Neural crest cell (in vitro differentiated cells): Measurements from ENCODE around the gene GDPD5. TPM values are rescaled to one million over a fixed set of nuclear protein-coding genes. Genes with fewer than 3 reads are reported as not detected.

Experiments used
- DNase-seq: peaks from one replicate; pipeline ENCODE4 v3.0.0; 2021; ENCODE audit warnings: low read depth, mixed read lengths, low spot score
- H3K27ac Mint-ChIP-seq: one replicate; pipeline ENCODE4 v1.8.0; 2021; ENCODE audit warnings: mild to moderate bottlenecking, mixed read lengths; ENCODE audit not compliant: unreplicated experiment
- H3K27me3 Mint-ChIP-seq: 2 replicates; pipeline ENCODE4 v1.8.0; 2021; ENCODE audit warnings: low read depth, mild to moderate bottlenecking, mixed read lengths
- H3K36me3 Mint-ChIP-seq: 2 replicates; pipeline ENCODE4 v1.8.0; 2021; ENCODE audit warnings: low read depth, mild to moderate bottlenecking, mixed read lengths
- H3K4me1 Mint-ChIP-seq: 2 replicates; pipeline ENCODE4 v1.8.0; 2021; ENCODE audit warnings: mixed read lengths
- H3K4me3 Mint-ChIP-seq: one replicate; pipeline ENCODE4 v1.8.0; 2021; ENCODE audit warnings: mild to moderate bottlenecking, mixed read lengths
- H3K9me3 Mint-ChIP-seq: 2 replicates; pipeline ENCODE4 v1.8.0; 2021; ENCODE audit warnings: mixed read lengths
- total RNA-seq: library from RNA; stranded (reverse); gene quantifications from 2 replicates; pipeline ENCODE4 v1.2.1, GENCODE V29; 2021
- TF ChIP-seq, protein P1 (sequence below): fragments of 200-600 bp; sonication (generic); conservative IDR thresholded peaks from 2 replicates; pipeline ENCODE4 v1.5.0; 2021; ENCODE audit warnings: antibody characterized with exemption, mild to moderate bottlenecking

GDPD5 gene
- total RNA-seq, 1 donor from 2014 or later, result 13.3 TPM

DNA sequence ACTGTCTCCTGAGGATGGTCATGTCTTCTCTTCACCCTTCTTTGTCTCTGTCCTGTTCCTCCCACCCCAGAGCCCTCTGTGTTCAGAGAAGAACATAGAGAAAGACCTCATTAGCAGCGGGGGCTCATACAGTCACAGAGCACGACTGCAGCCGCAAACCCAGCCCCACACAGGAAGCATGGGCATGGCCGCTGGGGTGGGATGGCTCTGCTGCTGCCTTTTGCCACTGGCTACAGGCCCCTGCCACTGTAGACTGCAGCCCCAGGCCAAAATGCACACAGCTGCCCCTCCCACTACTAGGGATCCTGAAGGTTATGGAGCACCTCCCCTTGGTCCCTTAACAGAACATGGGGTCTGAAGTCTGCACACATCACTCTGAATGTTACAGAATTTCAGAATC, 57.9 kb downstream of the GDPD5 start:
- no peaks in the 10 kb centered on the region for H3K9me3 Mint-ChIP-seq
- H3K36me3 Mint-ChIP-seq, result no peaks in the 10 kb centered on the region
- DNase-seq, result no peak
- TF ChIP-seq, protein P1, sequence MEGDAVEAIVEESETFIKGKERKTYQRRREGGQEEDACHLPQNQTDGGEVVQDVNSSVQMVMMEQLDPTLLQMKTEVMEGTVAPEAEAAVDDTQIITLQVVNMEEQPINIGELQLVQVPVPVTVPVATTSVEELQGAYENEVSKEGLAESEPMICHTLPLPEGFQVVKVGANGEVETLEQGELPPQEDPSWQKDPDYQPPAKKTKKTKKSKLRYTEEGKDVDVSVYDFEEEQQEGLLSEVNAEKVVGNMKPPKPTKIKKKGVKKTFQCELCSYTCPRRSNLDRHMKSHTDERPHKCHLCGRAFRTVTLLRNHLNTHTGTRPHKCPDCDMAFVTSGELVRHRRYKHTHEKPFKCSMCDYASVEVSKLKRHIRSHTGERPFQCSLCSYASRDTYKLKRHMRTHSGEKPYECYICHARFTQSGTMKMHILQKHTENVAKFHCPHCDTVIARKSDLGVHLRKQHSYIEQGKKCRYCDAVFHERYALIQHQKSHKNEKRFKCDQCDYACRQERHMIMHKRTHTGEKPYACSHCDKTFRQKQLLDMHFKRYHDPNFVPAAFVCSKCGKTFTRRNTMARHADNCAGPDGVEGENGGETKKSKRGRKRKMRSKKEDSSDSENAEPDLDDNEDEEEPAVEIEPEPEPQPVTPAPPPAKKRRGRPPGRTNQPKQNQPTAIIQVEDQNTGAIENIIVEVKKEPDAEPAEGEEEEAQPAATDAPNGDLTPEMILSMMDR, result no peak
- no peak overlapping the region for H3K4me3 Mint-ChIP-seq
- H3K27me3 Mint-ChIP-seq, result no peaks in the 10 kb centered on the region
- peaks cover 67% of the 10 kb centered on the region for H3K4me1 Mint-ChIP-seq
- peak overlapping the region; percentile 70 for H3K27ac Mint-ChIP-seq

DNA sequence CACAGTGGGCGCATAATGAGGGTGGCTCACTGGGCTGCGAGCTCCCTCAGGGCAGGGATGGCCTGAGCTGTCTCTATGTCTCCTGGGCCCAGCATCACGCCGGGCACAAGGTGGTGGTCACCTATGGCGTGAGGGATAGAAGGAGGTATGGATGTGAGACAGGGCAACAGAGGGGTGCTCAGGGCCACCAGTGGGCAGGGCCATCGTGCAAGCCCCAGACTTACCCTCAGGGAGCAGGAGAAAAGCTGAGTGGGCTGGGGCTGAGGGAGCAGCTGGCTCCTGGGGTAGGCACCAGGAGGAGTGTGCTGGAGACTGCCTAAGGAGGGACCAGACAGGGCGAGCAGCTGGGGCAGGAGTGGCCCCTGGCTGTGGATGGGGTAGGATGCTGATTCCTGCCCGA, 58.4 kb downstream of the GDPD5 start:
- TF ChIP-seq, protein P1, result no peak
- Mint-ChIP-seq H3K4me3 (no peak overlapping the region), H3K36me3 (no peaks in the 10 kb centered on the region), H3K9me3 (no peaks in the 10 kb centered on the region), H3K27ac (peak overlapping the region; percentile 95), H3K27me3 (no peaks in the 10 kb centered on the region), H3K4me1 (peaks cover 70% of the 10 kb centered on the region)
- DNase-seq, result no peak

DNA sequence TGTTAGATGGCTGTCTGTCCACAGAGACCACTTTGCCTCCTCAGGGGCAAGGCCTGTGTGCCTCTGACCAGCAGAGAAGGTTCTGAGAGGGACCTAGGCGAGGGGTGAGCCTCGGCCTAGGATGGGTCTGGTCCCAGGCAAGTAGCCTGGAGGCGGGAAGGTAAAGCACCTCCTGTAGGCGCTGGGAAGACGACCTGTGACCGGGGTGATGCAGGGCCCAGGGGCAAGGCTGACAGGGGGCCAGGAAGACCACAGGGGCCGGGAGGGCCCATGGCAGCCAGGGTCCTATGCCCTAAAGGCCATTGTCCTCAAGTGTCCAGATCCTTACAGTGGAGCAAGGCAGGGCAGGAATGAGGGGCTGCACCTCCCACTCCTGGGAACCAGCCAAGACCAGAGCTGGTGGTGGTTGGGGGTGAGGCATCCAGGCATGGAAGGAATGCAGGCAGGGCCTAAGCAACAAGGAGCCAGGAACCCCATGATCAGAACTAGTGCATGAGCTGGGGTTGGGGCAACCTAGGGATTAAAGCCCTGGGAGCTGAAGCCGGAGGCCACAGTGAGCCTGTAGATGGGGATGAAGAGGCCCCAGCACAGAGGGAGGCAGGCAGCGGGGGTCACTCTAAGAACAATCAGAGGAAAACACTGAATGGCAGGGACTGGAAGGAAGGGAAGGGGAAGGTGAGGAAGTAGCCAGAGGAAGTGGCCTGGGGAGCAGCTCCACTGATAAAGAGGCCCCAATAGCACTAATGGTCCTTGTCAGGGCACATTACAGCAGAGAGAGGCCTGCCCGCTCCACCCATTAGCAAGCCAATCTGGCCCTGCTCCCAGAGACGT, 59.8 kb downstream of the GDPD5 start:
- H3K9me3 Mint-ChIP-seq, result no peaks in the 10 kb centered on the region
- TF ChIP-seq, protein P1, result no peak
- no peak for DNase-seq
- H3K36me3 Mint-ChIP-seq, result no peaks in the 10 kb centered on the region
- H3K27me3 Mint-ChIP-seq, result no peaks in the 10 kb centered on the region
- no peak overlapping the region for H3K27ac Mint-ChIP-seq
- H3K4me3 Mint-ChIP-seq, result no peak overlapping the region
- peaks cover 65% of the 10 kb centered on the region for H3K4me1 Mint-ChIP-seq

DNA sequence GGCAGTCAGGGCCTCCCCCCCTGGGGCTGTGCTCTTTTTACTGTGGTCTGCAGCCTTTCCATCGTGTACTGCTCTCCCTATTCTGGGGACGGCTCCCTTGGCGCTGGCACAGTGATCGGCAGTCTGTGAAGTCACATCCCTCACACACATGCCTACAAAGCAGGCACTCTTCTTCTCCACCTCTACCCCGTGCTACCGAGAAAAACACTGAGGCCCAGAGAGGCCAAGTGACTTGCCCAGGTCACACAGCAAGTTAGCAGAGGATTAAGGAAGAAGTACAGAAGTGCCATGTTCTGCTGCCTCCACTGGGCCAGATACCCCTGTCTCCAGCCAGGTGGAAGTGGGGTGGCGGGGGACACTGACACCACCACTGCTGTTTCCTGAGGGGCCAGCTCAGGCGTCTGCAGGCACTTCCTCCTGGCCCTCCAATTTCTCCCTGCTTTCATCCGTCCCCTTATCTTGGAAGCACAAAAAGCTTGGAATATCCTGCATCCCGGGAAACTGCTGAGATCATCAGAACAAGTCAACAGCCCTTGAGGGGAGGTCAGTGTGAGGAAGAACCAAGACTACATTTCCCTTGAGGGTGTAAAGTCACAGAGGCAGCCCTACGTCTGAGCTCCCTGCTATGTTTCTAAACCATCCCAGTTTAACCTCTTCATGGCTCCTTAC, 62.5 kb downstream of the GDPD5 start:
- H3K36me3 Mint-ChIP-seq, result no peaks in the 10 kb centered on the region
- H3K4me3 Mint-ChIP-seq, result no peak overlapping the region
- H3K9me3 Mint-ChIP-seq, result no peaks in the 10 kb centered on the region
- H3K27ac Mint-ChIP-seq, result peak overlapping the region; percentile 59
- no peak for DNase-seq
- peaks cover 45% of the 10 kb centered on the region for H3K4me1 Mint-ChIP-seq
- TF ChIP-seq, protein P1, result no peak
- H3K27me3 Mint-ChIP-seq, result no peaks in the 10 kb centered on the region

DNA sequence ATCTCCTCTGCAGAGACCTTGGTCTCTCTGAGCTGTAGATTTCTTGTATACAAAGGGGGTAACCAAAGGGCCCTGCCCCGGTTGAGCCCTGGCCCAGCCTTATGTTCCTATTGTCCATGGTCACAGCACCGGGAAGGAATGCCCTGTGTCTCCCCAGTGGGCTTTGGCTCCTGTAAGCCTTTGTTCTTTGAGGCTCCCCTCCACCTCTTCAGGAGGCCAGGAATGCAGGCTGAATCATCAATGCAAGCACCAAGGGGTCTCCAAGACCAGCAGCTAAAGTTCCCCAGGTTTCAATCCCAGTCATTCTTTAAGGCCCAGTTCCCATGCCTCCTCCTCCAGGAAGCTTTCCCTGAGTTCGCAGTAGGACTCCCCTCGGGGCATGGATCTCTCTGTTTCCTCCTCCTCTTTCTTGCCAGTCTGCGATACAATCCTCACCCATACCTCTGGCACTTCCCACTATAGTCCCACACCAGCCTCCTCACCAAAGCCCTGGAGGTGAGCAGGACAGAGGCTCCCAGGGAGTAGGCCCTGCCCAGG, 63.6 kb downstream of the GDPD5 start:
- Mint-ChIP-seq H3K4me3 (no peak overlapping the region), H3K9me3 (no peaks in the 10 kb centered on the region), H3K27ac (no peak overlapping the region), H3K27me3 (no peaks in the 10 kb centered on the region), H3K36me3 (no peaks in the 10 kb centered on the region), H3K4me1 (peaks cover 36% of the 10 kb centered on the region)
- DNase-seq, result no peak
- TF ChIP-seq, protein P1, result no peak
